Endothelial cell of umbilical vein (primary cell): ENCODE results near the gene TOR1A.

Experiments used
- EZH2 ChIP-seq: IDR thresholded peaks from 2 replicates; pipeline ENCODE4 v1.6.1; 2012; ENCODE audit warnings: borderline replicate concordance, low read depth, mild to moderate bottlenecking, moderate library complexity, low read length, inconsistent platforms; ENCODE audit not compliant: severe bottlenecking
- FOS ChIP-seq: IDR thresholded peaks from 2 replicates; pipeline ENCODE4 v1.6.1; 2011; ENCODE audit warnings: mild to moderate bottlenecking, low read length, moderate library complexity, borderline replicate concordance; ENCODE audit not compliant: insufficient read depth
- POLR2A ChIP-seq: IDR thresholded peaks from 2 replicates; pipeline ENCODE4 v1.6.1; 2012; ENCODE audit warnings: low read depth, mild to moderate bottlenecking, control low read depth, low read length
- TF ChIP-seq, protein P1 (sequence below), 2 donors: IDR thresholded peaks; 1 replicate in 1 of 2; 2 replicates in 1 of 2; pipeline ENCODE4 v1.5.1; 2011; ENCODE audit warnings: low read length in 2 of 2, mild to moderate bottlenecking in 2 of 2, moderate library complexity in 2 of 2, control low read depth in 1 of 2, inconsistent platforms in 1 of 2, low read depth in 1 of 2; ENCODE audit not compliant: insufficient read depth in 1 of 2; ENCODE audit errors: extremely low read depth in 1 of 2

DNA sequence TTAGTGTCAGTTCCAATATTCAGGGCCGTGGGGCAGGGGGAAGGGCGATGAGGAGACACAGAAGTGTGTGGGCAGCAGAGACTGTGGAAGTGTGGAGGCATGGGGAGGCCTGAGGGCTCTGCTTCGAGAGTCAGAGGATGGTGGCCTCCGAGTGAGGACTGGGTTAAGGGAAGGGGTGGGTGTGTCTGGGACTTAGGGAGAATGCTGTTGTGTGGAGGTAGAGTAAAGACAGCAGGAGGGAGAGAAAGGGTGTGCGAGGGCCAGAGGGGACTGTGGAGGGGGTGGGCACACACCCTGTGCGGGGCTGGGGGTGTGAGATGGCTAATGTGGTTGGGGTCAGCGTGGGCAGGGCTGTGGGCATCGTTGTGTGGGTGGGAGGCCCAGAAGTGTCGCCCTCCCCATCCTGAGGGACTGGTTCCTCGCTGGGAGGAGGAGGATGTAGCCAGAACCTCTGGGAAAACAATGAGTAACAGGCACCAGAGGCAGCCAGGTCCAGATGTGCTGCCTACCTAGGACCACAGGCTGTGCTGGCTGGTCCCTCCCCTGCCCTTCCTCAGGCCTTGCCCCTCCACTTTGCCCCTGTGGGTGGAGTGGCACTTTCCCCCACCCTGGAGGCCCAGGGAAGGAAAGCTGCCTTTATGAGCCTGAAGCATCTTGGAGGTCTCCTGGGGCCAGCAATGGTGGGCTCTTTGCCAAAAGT is 15.5 kb upstream of the TOR1A start:
- TF ChIP-seq EZH2 (no peak), FOS (no peak), POLR2A (no peak)
- TF ChIP-seq, protein P1, sequence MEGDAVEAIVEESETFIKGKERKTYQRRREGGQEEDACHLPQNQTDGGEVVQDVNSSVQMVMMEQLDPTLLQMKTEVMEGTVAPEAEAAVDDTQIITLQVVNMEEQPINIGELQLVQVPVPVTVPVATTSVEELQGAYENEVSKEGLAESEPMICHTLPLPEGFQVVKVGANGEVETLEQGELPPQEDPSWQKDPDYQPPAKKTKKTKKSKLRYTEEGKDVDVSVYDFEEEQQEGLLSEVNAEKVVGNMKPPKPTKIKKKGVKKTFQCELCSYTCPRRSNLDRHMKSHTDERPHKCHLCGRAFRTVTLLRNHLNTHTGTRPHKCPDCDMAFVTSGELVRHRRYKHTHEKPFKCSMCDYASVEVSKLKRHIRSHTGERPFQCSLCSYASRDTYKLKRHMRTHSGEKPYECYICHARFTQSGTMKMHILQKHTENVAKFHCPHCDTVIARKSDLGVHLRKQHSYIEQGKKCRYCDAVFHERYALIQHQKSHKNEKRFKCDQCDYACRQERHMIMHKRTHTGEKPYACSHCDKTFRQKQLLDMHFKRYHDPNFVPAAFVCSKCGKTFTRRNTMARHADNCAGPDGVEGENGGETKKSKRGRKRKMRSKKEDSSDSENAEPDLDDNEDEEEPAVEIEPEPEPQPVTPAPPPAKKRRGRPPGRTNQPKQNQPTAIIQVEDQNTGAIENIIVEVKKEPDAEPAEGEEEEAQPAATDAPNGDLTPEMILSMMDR (IDR thresholded peaks at IDR 0.05; ENCODE audit: extremely low read depth in 1 of 2, insufficient read depth in 1 of 2, low read depth in 1 of 2, low read length in 2 of 2) = no peak
